Skin epidermis (tissue), 12 donors: Measurements from ENCODE around the gene OPTC.

Source experiments
- H3K27ac ChIP-seq, 21 experiments: fragments of 200-600 bp; sonication (generic) in 11 of 21; one replicate each; pipeline ENCODE4 v1.5.0; 2020; ENCODE audit warnings: mild to moderate bottlenecking in 3 of 21, inconsistent platforms in 2 of 21, moderate library complexity in 2 of 21
- H3K4me3 ChIP-seq, 7 experiments: fragments of 200-600 bp; sonication (generic) in 2 of 7; one replicate each; pipeline ENCODE4 v1.5.0; 2020; ENCODE audit warnings: inconsistent platforms in 2 of 7, mild to moderate bottlenecking in 2 of 7, moderate library complexity in 1 of 7

OPTC gene

GRCh38 chr1:203481196-203481595 is 12.8 kb upstream of the OPTC start:
- Histone ChIP-seq H3K27ac (peak overlapping the region in 10 of 21 experiments; percentile 6 to 77 (median 54)), H3K4me3 (no peak overlapping the region)

GRCh38 chr1:203486618-203487370 is 7.2 kb upstream of the OPTC start:
- Histone ChIP-seq H3K27ac (peak overlapping the region in 19 of 21 experiments; percentile 19 to 80 (median 51)), H3K4me3 (peak overlapping the region in 3 of 7 experiments; percentile 24 to 36 (median 26))

GRCh38 chr1:203488539-203488938 is 5.4 kb upstream of the OPTC start:
- H3K27ac ChIP-seq: peak overlapping the region in 2 of 21 experiments; percentile 34 to 77

GRCh38 chr1:203490607-203491006 is 3.3 kb upstream of the OPTC start:
- Histone ChIP-seq H3K27ac (no peak overlapping the region), H3K4me3 (no peak overlapping the region)

More at GRCh38 chr1:203488539-203488938, 5.4 kb upstream of the OPTC start:
- no peak overlapping the region for H3K4me3 ChIP-seq

GRCh38 chr1:203491664-203492063 is 2.3 kb upstream of the OPTC start:
- H3K27ac ChIP-seq: no peak overlapping the region
- no peak overlapping the region for H3K4me3 ChIP-seq

- Histone ChIP-seq H3K27ac (no peak overlapping the region), H3K4me3 (no peak overlapping the region)
Observed at GRCh38 chr1:203492082-203492747, 1.7 kb upstream of the OPTC start.

- Histone ChIP-seq H3K27ac (no peak overlapping the region), H3K4me3 (no peak overlapping the region)
Observed at GRCh38 chr1:203492748-203493130, 1.2 kb upstream of the OPTC start.

- Histone ChIP-seq H3K4me3 (no peak overlapping the region), H3K27ac (no peak overlapping the region)
Observed at GRCh38 chr1:203495845-203496244, 1.9 kb downstream of the OPTC start.

- H3K4me3 ChIP-seq: no peak overlapping the region
- no peak overlapping the region for H3K27ac ChIP-seq
Observed at GRCh38 chr1:203497269-203497777, 3.4 kb downstream of the OPTC start.

GRCh38 chr1:203499643-203500278 is 5.8 kb downstream of the OPTC start:
- no peak overlapping the region for H3K27ac ChIP-seq
- no peak overlapping the region for H3K4me3 ChIP-seq

GRCh38 chr1:203500279-203500678 is 6.3 kb downstream of the OPTC start:
- H3K27ac ChIP-seq: no peak overlapping the region
- H3K4me3 ChIP-seq: no peak overlapping the region

GRCh38 chr1:203503836-203504235 is 9.9 kb downstream of the OPTC start:
- Histone ChIP-seq H3K4me3 (no peak overlapping the region), H3K27ac (no peak overlapping the region)

- Histone ChIP-seq H3K27ac (no peak overlapping the region), H3K4me3 (no peak overlapping the region)
Observed at GRCh38 chr1:203504400-203505250, 10.7 kb downstream of the OPTC start.

GRCh38 chr1:203505526-203506204 is 11.7 kb downstream of the OPTC start:
- no peak overlapping the region for H3K27ac ChIP-seq

GRCh38 chr1:203506858-203507626 is 13.1 kb downstream of the OPTC start:
- H3K27ac ChIP-seq: peak overlapping the region in 11 of 21 experiments; percentile 2 to 72 (median 32)
- no peak overlapping the region for H3K4me3 ChIP-seq

More at GRCh38 chr1:203505526-203506204, 11.7 kb downstream of the OPTC start:
- no peak overlapping the region for H3K4me3 ChIP-seq

GRCh38 chr1:203507759-203508158 is 13.8 kb downstream of the OPTC start:
- Histone ChIP-seq H3K27ac (peak overlapping the region in 10 of 21 experiments; percentile 2 to 72 (median 29)), H3K4me3 (no peak overlapping the region)

GRCh38 chr1:203508463-203509073 is 14.6 kb downstream of the OPTC start:
- H3K4me3 ChIP-seq: no peak overlapping the region
- peak overlapping the region in 8 of 21 experiments; percentile 4 to 57 (median 43) for H3K27ac ChIP-seq

- H3K27ac ChIP-seq: peak overlapping the region in 7 of 21 experiments; percentile 4 to 57 (median 47)
Observed at GRCh38 chr1:203509135-203509534, 15.2 kb downstream of the OPTC start.

More at GRCh38 chr1:203509135-203509534, 15.2 kb downstream of the OPTC start:
- no peak overlapping the region for H3K4me3 ChIP-seq
